Calu3 (cell line): ENCODE data around the gene NAV2. TPM values are rescaled to one million over a fixed set of nuclear protein-coding genes. Genes with fewer than 3 reads are reported as not detected.

ENCODE experiments used
- BruUV-seq: library from RNA; stranded (reverse); fragments of 400-500 nt; replicated peaks from 2 replicates; lab custom pipeline; 2021; lab: Mats Ljungman, UMichigan
- CTCF ChIA-PET: fragments of 300-600 bp; sonication (Branson Sonifier 250); formaldehyde crosslinking; loops from one replicate; lab custom pipeline; 2022; ENCODE audit warnings: antibody characterized with exemption; lab: Charles Lee
- DNase-seq: peaks from one replicate; pipeline ENCODE4 v3.0.0; 2022
- H3K27ac Mint-ChIP-seq: one replicate; pipeline ENCODE4 v1.8.0; 2022; ENCODE audit warnings: mixed read lengths; ENCODE audit not compliant: unreplicated experiment
- H3K27me3 Mint-ChIP-seq: one replicate; pipeline ENCODE4 v1.8.0; 2022; ENCODE audit warnings: mixed read lengths; ENCODE audit not compliant: unreplicated experiment
- H3K36me3 Mint-ChIP-seq: one replicate; pipeline ENCODE4 v1.8.0; 2022; ENCODE audit warnings: mild to moderate bottlenecking, moderate library complexity, mixed read lengths; ENCODE audit not compliant: insufficient read depth, unreplicated experiment
- H3K4me1 Mint-ChIP-seq: one replicate; pipeline ENCODE4 v1.8.0; 2022; ENCODE audit warnings: mild to moderate bottlenecking, low read depth, mixed read lengths; ENCODE audit not compliant: unreplicated experiment
- H3K4me3 Mint-ChIP-seq: one replicate; pipeline ENCODE4 v1.8.0; 2022; ENCODE audit warnings: mild to moderate bottlenecking, low read depth, moderate library complexity, mixed read lengths; ENCODE audit not compliant: unreplicated experiment
- H3K9me3 Mint-ChIP-seq: one replicate; pipeline ENCODE4 v1.8.0; 2022; ENCODE audit warnings: low read depth, mixed read lengths; ENCODE audit not compliant: unreplicated experiment
- CTCF ChIP-seq: fragments of 200-600 bp; IDR thresholded peaks from one replicate; pipeline ENCODE4 v1.8.0; 2022; ENCODE audit warnings: antibody characterized with exemption; ENCODE audit not compliant: unreplicated experiment
- intact Hi-C: fragments of 100-400 bp; cut with micrococcal nuclease; formaldehyde crosslinking; loops from one replicate; pipeline ENCODE4 v1.10.0; 2022; ENCODE audit not compliant: unreplicated experiment
- total RNA-seq: library from RNA; stranded (reverse); gene quantifications from 2 replicates; pipeline ENCODE4 v1.2.3, GENCODE V29; 2022

The NAV2 gene
- total RNA-seq, 1 experiment from 2014 or later: 21.4 TPM

- peaks cover 23% of the 10 kb centered on the region for H3K27me3 Mint-ChIP-seq
- no peak overlapping the region for H3K27ac Mint-ChIP-seq
- no peaks in the 10 kb centered on the region for H3K36me3 Mint-ChIP-seq
- CTCF ChIA-PET: no interaction called here
- no peaks in the 10 kb centered on the region for H3K9me3 Mint-ChIP-seq
- intact Hi-C loops: no loop called here
- no peak for DNase-seq
- BruUV-seq: no TSS peak
- H3K4me3 Mint-ChIP-seq: no peak overlapping the region
- TF ChIP-seq CTCF: no peak
- no peaks in the 10 kb centered on the region for H3K4me1 Mint-ChIP-seq
Measured at GRCh38 chr11:19763330-19763729, 50.7 kb downstream of the NAV2 start.

- intact Hi-C loops: no loop called here
- Mint-ChIP-seq H3K4me1 (no peaks in the 10 kb centered on the region), H3K36me3 (no peaks in the 10 kb centered on the region), H3K27ac (no peak overlapping the region), H3K9me3 (no peaks in the 10 kb centered on the region), H3K4me3 (no peak overlapping the region), H3K27me3 (peaks cover 23% of the 10 kb centered on the region)
- CTCF ChIA-PET: no interaction called here
- DNase-seq: no peak
- BruUV-seq: no TSS peak
- no peak for TF ChIP-seq CTCF
Measured at GRCh38 chr11:19766206-19766605, 53.6 kb downstream of the NAV2 start.

- Mint-ChIP-seq H3K4me1 (no peaks in the 10 kb centered on the region), H3K27ac (no peak overlapping the region), H3K9me3 (no peaks in the 10 kb centered on the region), H3K4me3 (no peak overlapping the region), H3K36me3 (no peaks in the 10 kb centered on the region), H3K27me3 (peaks cover 23% of the 10 kb centered on the region)
- TF ChIP-seq CTCF: no peak
- intact Hi-C loops: no loop called here
- no TSS peak for BruUV-seq
- CTCF ChIA-PET: interaction anchor here (0.8 kb wide), 1 partner anchor 11 kb away, joined by 3 read pairs; no protein-coding TSS in a partner anchor
- DNase-seq: no peak
Measured at GRCh38 chr11:19766810-19767209, 54.2 kb downstream of the NAV2 start.

GRCh38 chr11:19767627-19768151, 55.1 kb downstream of the NAV2 start:
- DNase-seq: no peak
- no peak overlapping the region for H3K4me3 Mint-ChIP-seq
- H3K27ac Mint-ChIP-seq: no peak overlapping the region
- H3K36me3 Mint-ChIP-seq: no peaks in the 10 kb centered on the region
- H3K27me3 Mint-ChIP-seq: peaks cover 23% of the 10 kb centered on the region
- BruUV-seq: no TSS peak
- no peaks in the 10 kb centered on the region for H3K4me1 Mint-ChIP-seq
- H3K9me3 Mint-ChIP-seq: no peaks in the 10 kb centered on the region
- intact Hi-C loops: no loop called here
- CTCF ChIA-PET: interaction anchor here (0.8 kb wide), 1 partner anchor 10 kb away, joined by 3 read pairs; no protein-coding TSS in a partner anchor
- no peak for TF ChIP-seq CTCF
